Duodenal mucosa (tissue), 2 donors: ENCODE measurements around the gene OXCT2.
"Not testable (repeated sequence)": the region's sequence is repeated elsewhere in the genome, so short reads cannot be mapped to it uniquely, and the experiment has no call there.

Source experiments
- H3K27ac ChIP-seq: one replicate; pipeline ENCODE4 v1.7.0; 2013; ENCODE audit warnings: low read depth, low read length
- H3K27me3 ChIP-seq, 2 donors: one replicate each; pipeline ENCODE4 v1.7.0; 2013; ENCODE audit warnings: low read length in 2 of 2, control low read depth in 1 of 2; ENCODE audit not compliant: insufficient read depth in 2 of 2, control insufficient read depth in 1 of 2
- H3K36me3 ChIP-seq, 2 donors: one replicate each; pipeline ENCODE4 v1.7.0; 2013; ENCODE audit warnings: low read length in 2 of 2, control low read depth in 1 of 2; ENCODE audit not compliant: insufficient read depth in 2 of 2, control insufficient read depth in 1 of 2
- H3K4me1 ChIP-seq, 2 donors: one replicate each; pipeline ENCODE4 v1.7.0; 2013; ENCODE audit warnings: low read length in 2 of 2, control low read depth in 1 of 2; ENCODE audit not compliant: insufficient read depth in 2 of 2, control insufficient read depth in 1 of 2
- H3K4me3 ChIP-seq, 2 donors: one replicate each; pipeline ENCODE4 v1.7.0; 2013; ENCODE audit warnings: low read length in 2 of 2, low read depth in 1 of 2
- H3K9ac ChIP-seq, 2 donors: one replicate each; pipeline ENCODE4 v1.7.0; 2013; ENCODE audit warnings: low read length in 2 of 2, low read depth in 1 of 2
- H3K9me3 ChIP-seq, 2 donors: one replicate each; pipeline ENCODE4 v1.7.0; 2013; ENCODE audit warnings: low read length in 2 of 2, control low read depth in 1 of 2; ENCODE audit not compliant: control insufficient read depth in 1 of 2

OXCT2 gene

DNA sequence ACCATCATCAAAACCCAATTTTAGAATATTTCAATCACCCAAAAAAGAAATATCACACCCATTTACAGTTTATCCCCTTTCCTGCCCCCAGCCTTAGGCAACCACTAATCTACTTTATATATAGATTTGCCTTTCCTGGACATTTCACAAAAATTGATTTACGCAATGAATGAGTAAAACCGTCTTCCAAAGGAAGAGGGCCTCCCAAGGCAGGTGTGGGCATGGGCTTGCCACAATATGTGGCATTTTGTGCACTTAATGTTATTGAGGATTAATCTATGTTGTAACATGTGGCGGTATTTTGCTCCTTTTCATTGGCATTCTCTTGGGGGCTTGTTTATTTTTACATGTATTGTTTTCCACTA is 29.3 kb upstream of the OXCT2 start:
- Histone ChIP-seq H3K4me1 (peaks cover 4 to 6% of the 10 kb centered on the region in 2 donors), H3K9me3 (no peaks in the 10 kb centered on the region), H3K36me3 (no peaks in the 10 kb centered on the region), H3K27ac (no peak overlapping the region), H3K27me3 (no peaks in the 10 kb centered on the region), H3K9ac (no peak overlapping the region), H3K4me3 (no peak overlapping the region)

DNA sequence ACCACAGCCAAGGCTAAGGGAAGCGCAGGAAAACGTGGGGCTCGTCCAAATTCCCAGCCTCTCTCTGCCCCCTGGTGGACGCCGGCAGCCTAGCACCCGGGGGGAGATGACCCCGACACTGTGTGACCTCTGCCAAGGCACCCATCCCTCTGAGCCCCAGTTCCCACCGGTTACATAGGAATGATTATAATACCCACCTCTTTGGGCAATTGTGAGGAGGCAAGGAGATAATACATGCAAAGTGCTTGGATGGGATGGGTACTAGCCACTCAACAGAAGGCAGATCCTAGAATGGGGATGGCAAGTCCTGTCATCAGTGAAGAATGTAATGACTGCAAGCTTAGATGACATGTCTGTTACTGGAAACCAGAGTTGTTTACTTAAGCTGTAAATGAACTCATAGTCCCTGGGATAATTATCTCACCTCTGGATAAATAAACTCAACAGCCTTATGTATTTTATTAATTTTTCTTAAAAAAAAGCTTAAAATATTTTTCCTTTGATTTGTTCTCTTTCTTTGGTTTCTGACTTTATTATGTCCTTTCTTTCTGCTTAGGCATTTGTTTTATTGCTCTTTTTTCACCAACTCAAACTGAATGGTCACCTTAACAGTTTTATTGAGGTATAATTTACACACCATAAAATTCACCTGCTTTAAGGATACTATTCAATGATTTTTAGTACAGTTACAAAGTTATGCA is 28.8 kb upstream of the OXCT2 start:
- Histone ChIP-seq H3K9ac (no peak overlapping the region), H3K36me3 (no peaks in the 10 kb centered on the region), H3K4me1 (peaks cover 4 to 6% of the 10 kb centered on the region in 2 donors), H3K9me3 (no peaks in the 10 kb centered on the region), H3K27ac (no peak overlapping the region), H3K27me3 (no peaks in the 10 kb centered on the region), H3K4me3 (peak overlapping the region in 1 of 2 donors; percentile 45)

DNA sequence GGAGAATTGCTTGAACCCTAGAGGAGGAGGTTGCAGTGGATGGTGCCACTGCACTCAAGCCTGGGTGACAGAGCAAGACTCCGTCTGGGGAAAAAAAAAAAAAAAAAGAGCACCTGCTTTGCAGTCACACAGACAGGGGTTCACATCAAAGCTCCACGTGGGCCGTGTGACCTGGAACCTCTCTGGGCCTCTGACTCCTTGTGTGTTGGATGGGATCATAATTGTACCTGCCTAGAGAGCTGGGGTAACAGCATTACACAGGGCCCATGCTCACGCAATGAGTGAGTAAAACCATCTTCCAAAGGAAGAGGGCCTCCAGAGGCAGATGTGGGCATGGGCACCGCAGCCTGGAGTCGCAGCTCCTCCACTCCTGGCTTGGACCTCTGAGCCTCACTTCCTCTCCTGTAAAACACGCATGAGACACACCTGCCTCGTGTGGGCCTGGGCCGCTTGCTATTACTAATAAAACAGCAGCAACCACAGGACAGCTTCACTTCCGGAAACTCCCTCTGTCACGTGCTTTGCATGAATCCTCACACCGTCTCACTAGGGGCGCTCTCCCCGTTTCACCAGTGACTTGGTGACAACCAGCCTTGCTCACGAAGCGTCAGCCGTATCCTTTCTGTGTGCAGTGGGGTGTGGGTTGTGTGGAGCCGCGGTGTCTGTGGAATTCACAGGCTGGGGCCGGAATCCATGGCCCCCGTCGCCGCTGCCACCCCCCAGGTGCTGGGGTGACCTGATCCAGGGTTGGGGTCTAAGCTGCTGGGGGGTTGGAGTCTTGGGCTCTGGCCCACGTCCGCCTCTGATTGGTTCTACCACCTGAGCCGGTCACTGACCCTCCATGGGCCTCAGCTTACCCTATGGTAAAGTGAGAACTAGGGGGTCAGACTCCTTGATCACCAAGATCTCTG is 28.0 kb upstream of the OXCT2 start:
- not testable (repeated sequence) for H3K36me3 ChIP-seq, H3K27ac ChIP-seq, H3K27me3 ChIP-seq, H3K9me3 ChIP-seq, H3K4me1 ChIP-seq
- Histone ChIP-seq H3K4me3 (peak overlapping the region in 1 of 2 donors; percentile 45), H3K9ac (peak overlapping the region in 1 of 2 donors; percentile 25)

DNA sequence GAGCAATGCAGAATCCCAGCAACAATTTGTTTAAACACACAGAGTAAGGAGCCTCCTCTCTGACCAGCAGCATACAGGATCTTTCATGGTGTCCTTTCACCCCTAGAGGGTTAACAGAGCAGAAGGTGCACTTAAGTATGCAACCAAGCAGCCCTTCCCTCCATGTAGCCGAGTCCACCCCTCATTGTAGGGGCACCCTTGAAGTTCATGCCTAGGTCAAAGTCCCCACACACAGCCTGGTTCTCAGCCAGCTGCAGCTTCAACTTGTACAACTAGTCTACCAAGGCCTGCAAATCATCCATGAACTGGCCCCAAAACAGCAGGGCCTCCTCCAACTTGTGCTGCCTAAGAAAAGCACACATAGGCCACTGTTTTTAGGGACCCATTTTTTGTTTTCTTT is 24.5 kb upstream of the OXCT2 start:
- Histone ChIP-seq H3K27ac (no peak overlapping the region), H3K27me3 (no peaks in the 10 kb centered on the region), H3K9me3 (no peaks in the 10 kb centered on the region), H3K4me1 (peaks cover 4 to 6% of the 10 kb centered on the region in 2 donors), H3K9ac (no peak overlapping the region), H3K36me3 (no peaks in the 10 kb centered on the region), H3K4me3 (no peak overlapping the region)

DNA sequence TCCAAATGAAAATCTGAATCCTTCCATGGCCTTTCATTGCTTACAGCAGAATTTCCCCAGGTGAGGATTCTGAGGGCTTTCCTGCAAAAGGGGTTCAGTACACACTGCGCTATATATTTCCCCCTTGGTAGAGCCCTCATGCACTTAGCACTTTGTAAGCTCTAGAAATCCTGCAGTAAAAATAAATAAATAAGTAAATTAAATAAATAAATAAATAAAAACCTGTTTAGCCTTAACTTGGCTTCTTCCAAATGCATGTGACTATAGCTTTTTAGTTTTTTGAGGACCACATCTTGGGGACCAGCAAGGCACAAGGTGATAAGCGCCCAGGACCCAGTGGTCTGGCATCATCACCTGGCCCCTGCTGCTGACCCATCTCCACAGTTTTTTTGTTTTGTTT is 20.7 kb upstream of the OXCT2 start:
- Histone ChIP-seq H3K4me3 (no peak overlapping the region), H3K4me1 (peaks cover 0 to 6% of the 10 kb centered on the region in 2 donors), H3K27ac (no peak overlapping the region), H3K9me3 (no peaks in the 10 kb centered on the region), H3K27me3 (no peaks in the 10 kb centered on the region), H3K9ac (no peak overlapping the region), H3K36me3 (no peaks in the 10 kb centered on the region)

DNA sequence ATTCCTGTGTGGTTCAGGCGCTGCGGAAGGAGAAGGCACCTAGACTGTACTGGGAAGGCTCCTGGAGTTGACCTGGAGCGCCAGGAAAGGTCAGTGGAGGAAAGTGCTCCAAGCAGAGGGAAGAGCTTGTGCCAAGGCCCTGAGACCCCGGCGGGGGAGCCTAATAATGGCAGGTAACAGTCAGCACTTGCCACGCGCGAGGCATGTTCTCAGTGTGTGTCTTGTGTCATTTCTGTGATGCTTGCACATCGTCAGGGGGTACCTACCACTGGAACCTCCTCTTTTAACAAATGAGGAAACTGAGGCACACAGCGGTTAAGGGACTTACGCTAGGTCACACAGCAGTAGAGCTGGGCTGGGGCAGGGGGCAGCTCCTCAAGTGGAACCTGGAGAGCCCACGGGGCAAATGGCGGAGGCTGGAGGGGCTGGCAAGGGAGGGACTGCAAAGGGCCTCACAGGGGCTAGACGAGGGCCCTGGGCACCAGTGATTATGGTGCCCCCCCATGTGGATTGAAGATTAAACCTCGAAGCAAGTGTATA is 18.5 kb upstream of the OXCT2 start:
- Histone ChIP-seq H3K4me3 (peak overlapping the region; percentile 45 to 62), H3K27me3 (no peaks in the 10 kb centered on the region), H3K9me3 (no peaks in the 10 kb centered on the region), H3K9ac (peak overlapping the region; percentile 26 to 64), H3K4me1 (peaks cover 0 to 6% of the 10 kb centered on the region in 2 donors), H3K36me3 (no peaks in the 10 kb centered on the region), H3K27ac (no peak overlapping the region)

DNA sequence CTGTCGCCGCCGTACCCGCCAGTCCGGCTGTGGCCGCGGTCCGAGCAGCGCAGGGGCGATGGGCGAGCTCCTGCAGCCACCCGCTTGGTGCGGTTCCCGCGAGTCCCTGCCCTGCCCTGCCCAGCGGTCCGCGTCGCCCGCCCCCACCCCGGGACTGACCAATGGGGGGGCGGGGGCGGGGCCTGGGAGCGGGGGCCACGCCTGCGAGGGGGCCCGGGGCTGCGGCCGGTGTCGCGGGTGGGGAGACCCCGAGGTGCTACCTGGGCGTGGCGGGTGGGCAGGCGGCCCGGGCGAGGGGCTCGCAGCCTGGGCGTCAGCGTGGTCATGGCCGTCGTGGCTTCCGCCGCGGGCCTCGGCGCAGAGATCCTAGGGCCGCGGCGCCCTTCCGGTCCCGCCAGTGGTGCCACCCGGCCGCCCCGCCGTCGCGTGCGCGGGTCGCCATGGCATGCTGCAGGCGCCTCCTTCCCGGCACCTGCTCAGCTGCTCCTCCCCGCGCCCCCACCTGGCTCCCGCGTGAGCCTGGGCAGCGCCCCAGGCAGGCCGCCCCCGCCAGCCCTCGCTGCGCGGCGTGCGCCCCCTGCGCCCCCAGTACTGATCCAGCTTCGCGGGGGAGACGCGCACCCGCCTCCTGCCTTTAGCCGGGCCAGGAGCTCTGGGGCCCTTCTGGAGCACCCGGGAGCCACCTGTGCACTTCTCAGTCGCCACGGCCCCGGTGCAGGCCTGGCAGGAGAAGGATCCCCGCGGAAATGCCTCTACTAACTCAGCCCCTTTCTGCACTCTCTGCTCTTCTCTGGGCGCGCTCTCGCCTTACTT is 17.8 kb upstream of the OXCT2 start, which contains the start of gene BMP8B:
BMP8B (minus strand) TSS at position 108 of the 813 bp plus-strand sequence. CDS start 380 bp downstream, outside the sequence.
- Histone ChIP-seq H3K4me3 (peak within 1 kb of the TSS; percentile 45 to 70), H3K27ac (no peak within 1 kb of the TSS), H3K4me1 (peaks cover 0 to 6% of the 10 kb centered on the region in 2 donors), H3K36me3 (no peaks in the 10 kb centered on the region), H3K9me3 (no peaks in the 10 kb centered on the region), H3K27me3 (no peaks in the 10 kb centered on the region), H3K9ac (peak within 1 kb of the TSS; percentile 26 to 64)

DNA sequence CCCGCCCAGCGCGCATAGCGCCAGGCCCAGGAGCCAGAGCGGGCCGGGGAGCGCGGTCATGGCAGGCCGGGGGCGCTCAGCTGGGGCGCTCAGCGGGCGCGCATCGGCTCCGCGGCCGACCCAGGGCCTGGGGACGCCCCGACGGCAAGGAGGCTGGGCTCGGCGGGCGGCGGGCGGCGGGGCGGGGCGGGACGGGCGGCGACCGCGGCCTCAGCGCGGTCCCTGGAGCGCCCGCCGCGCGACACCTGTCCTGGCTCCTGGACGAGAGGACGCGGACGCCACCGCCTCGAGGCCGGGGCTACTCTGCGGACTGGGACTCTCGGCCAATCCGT is 17.2 kb upstream of the OXCT2 start:
- H3K4me1 ChIP-seq, result peaks cover 0 to 6% of the 10 kb centered on the region in 2 donors

DNA sequence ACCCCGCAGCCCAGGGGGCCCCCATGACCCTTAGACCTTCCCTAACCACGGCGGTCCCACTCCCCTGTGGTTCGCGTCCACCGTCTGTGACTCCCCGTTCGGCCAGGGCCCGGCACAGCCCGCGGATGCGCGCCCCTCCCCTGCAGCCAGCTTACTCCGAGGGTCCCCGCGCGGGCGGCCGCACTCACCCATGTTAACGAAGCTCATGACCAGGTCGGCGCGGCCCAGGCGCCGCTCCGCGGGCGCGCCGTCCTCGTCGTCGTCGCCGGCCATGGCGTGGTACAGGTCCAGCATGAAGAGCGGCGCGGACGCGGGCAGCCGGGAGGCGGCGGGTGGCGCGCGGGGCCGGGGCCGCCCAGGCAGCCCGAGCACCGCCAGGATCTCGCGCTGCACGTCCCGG is 16.8 kb upstream of the OXCT2 start:
- H3K4me3 ChIP-seq, H3K27ac ChIP-seq, H3K9ac ChIP-seq, H3K36me3 ChIP-seq, H3K9me3 ChIP-seq, H3K27me3 ChIP-seq, H3K4me1 ChIP-seq: not testable (repeated sequence)

More for the DNA sequence above, 17.2 kb upstream of the OXCT2 start:
- Histone ChIP-seq H3K36me3 (no peaks in the 10 kb centered on the region), H3K27ac (no peak overlapping the region), H3K4me3 (peak overlapping the region; percentile 45 to 70), H3K9ac (no peak overlapping the region), H3K9me3 (no peaks in the 10 kb centered on the region), H3K27me3 (no peaks in the 10 kb centered on the region)
